ENCODE results near the gene TBX21. TPM values are rescaled to one million over a fixed set of nuclear protein-coding genes. Genes with fewer than 3 reads are reported as not detected.

Gene TBX21
- total and polyA plus RNA-seq, 9 of the 15 experiments (the other 6 are each of a cell fraction or from before 2014, with no cell fraction given): 0.07 TPM; not detected in 8

DNA sequence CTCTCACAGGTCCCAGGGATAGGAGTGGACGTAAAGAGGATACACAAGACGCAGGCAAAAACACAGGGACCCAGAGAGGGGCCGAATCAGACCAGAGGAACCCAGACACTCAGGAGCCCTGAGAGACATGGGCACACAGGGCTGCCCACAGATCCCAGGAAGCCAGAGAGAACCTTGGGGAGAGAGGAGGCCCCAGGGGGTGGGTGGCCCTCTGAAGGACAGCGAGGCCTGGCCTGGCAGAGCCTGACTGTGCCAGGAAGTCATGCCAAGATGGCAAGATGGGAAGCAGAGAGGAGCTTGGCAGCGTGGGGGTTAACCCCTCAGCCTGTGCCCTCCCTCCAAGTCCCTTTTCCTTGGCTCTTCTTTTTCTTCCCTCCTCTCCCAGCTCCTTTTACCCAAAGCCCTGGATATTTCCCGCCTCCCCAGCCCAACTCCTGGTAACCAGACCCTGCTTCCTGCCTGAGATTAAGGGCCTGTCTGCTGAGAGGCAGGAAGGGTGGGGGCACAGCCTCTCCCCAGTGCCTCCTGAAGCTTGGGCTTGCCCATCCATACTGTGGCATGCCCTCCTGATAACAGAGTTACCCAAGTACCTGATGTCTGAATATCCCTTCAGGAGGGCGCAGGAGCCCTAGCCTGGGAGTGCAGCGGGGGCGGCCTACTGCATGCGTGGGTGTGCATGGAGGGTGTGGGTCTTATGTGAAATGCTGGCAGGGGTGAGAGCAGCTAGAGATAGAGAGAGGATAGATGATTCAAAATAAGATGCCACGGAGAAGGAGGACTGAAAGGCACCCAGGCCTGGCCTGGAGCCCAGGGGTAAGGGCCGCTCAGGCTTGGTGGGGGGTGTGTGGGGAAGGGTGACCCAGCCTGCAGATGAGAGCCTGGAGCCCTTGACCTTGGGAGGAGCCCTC, 6.0 kb upstream of the TBX21 start:
- H3K4me1 ChIP-seq (replicated peaks in 1 of 2; ENCODE audit: control insufficient read depth in 2 of 2, insufficient read depth in 2 of 2, low read length in 2 of 2): peaks cover 0 to 11% of the 10 kb centered on the region in 2 experiments; a peak in 2 of 5 replicates
- H3K27ac ChIP-seq (ENCODE audit: extremely low read depth, low read depth, low read length): no peak overlapping the region
- peaks cover 7% of the 10 kb centered on the region; the same call in 1 of the 2 replicates for H4K20me1 ChIP-seq (replicated peaks; ENCODE audit: control insufficient read depth, insufficient read depth, low read length)
- H3K4me3 ChIP-seq: no peak overlapping the region
- FAIRE-seq (no peak), ATAC-seq (no peak), DNase-seq (ENCODE audit: extremely low read depth in 1 of 4, low spot score in 3 of 4) (no peak)
- H3K9me1 ChIP-seq (ENCODE audit: control insufficient read depth, insufficient read depth, low read length): no peaks in the 10 kb centered on the region
- ChIA-PET CTCF (ENCODE audit: low intra/inter-chr PET ratio) (no interaction called here), POLR2A (interaction anchor here (0.6 to 2.6 kb wide), 4 partner anchors 12 to 26 kb away, joined by 3 to 7 read pairs (median 4); no protein-coding TSS in a partner anchor)
- no TSS peak for BruUV-seq (replicated peaks)
- no peak overlapping the region for H2AFZ ChIP-seq (ENCODE audit: low read depth, low read length)
- WGBS (ENCODE audit: insufficient coverage, low coverage, missing lambda C conversion rate): 2% methylated on average over 11 of the region's 12 CpGs
- H3K9ac ChIP-seq (ENCODE audit: insufficient read depth in 1 of 2, low read depth in 2 of 2, low read length in 2 of 2): no peak overlapping the region
- intact Hi-C loops (cut with micrococcal nuclease): no loop called here
- H3K4me2 ChIP-seq (ENCODE audit: insufficient read depth, low read length): no peak overlapping the region
- H3K9me3 ChIP-seq (replicated peaks; ENCODE audit: control insufficient read depth, insufficient read depth, low read depth, low read length): no peaks in the 10 kb centered on the region
- H3K27me3 ChIP-seq (ENCODE audit: control insufficient read depth in 2 of 2, insufficient read depth in 2 of 2, low read length in 2 of 2): peaks cover 25 to 66% of the 10 kb centered on the region in 2 experiments
- H3K79me2 ChIP-seq (ENCODE audit: control insufficient read depth, insufficient read depth, low read length): no peaks in the 10 kb centered on the region
- no peaks in the 10 kb centered on the region for H3K36me3 ChIP-seq (ENCODE audit: control insufficient read depth, insufficient read depth, low read length)
- in situ Hi-C loops (cut with MboI): no loop called here
- no peak for TF ChIP-seq ETV5 (CRISPR knock-in tag; IDR thresholded peaks at IDR 0.05; ENCODE audit: low read depth)
- TF ChIP-seq EGR1 (conservative IDR thresholded peaks at IDR 0.05): peak; percentile 76
- TF ChIP-seq BRD9 (IDR thresholded peaks at IDR 0.05; ENCODE audit: low read depth, partially characterized antibody): no peak
- no peak for TF ChIP-seq RUNX1 (IDR thresholded peaks at IDR 0.05; ENCODE audit: low read depth)
- no peak for TF ChIP-seq MAFF (IDR thresholded peaks at IDR 0.05; ENCODE audit: low read length)

DNA sequence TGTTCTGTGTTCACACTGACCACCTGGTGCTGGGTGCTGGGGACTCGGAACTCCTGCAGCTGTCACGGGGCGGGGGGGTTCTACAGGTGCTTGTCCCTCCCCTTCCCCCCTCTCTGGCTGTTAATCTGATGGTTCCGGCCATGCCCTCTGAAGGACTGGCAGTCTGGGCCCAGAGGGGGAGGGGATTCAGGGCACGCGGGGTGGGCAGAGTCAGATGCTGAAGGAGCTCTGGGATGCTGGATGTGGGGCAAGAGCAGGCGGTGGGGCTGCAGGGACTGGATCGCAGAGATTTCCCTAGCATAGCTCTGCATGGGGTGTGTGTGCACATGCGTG, 5.4 kb upstream of the TBX21 start:
- BruUV-seq (replicated peaks): no TSS peak
- no peak overlapping the region for H3K4me3 ChIP-seq
- intact Hi-C loops (cut with micrococcal nuclease) (no loop called here), in situ Hi-C loops (cut with MboI) (no loop called here)
- H2AFZ ChIP-seq (ENCODE audit: low read depth, low read length): no peak overlapping the region
- ATAC-seq (no peak), FAIRE-seq (no peak), DNase-seq (ENCODE audit: extremely low read depth in 1 of 4, low spot score in 3 of 4) (no peak)
- H3K9me1 ChIP-seq (ENCODE audit: control insufficient read depth, insufficient read depth, low read length): no peaks in the 10 kb centered on the region
- H3K4me1 ChIP-seq (replicated peaks in 1 of 2; ENCODE audit: control insufficient read depth in 2 of 2, insufficient read depth in 2 of 2, low read length in 2 of 2): peaks cover 0 to 11% of the 10 kb centered on the region in 2 experiments; a peak in 1 of 5 replicates
- H3K9me3 ChIP-seq (replicated peaks; ENCODE audit: control insufficient read depth, insufficient read depth, low read depth, low read length): no peaks in the 10 kb centered on the region
- 0% methylated on average over 6 of the region's 9 CpGs for WGBS (ENCODE audit: insufficient coverage, low coverage, missing lambda C conversion rate)
- peaks cover 25 to 67% of the 10 kb centered on the region in 2 experiments for H3K27me3 ChIP-seq (ENCODE audit: control insufficient read depth in 2 of 2, insufficient read depth in 2 of 2, low read length in 2 of 2)
- no peaks in the 10 kb centered on the region for H3K79me2 ChIP-seq (ENCODE audit: control insufficient read depth, insufficient read depth, low read length)
- H3K9ac ChIP-seq (ENCODE audit: insufficient read depth in 1 of 2, low read depth in 2 of 2, low read length in 2 of 2): no peak overlapping the region
- no peak overlapping the region for H3K4me2 ChIP-seq (ENCODE audit: insufficient read depth, low read length)
- no peaks in the 10 kb centered on the region for H3K36me3 ChIP-seq (ENCODE audit: control insufficient read depth, insufficient read depth, low read length)
- POLR2A ChIA-PET: interaction anchor here (0.9 to 2.6 kb wide), 2 partner anchors 12 to 22 kb away, joined by 3 to 7 read pairs; no protein-coding TSS in a partner anchor
- CTCF ChIA-PET (ENCODE audit: low intra/inter-chr PET ratio): no interaction called here
- peaks cover 11% of the 10 kb centered on the region for H4K20me1 ChIP-seq (replicated peaks; ENCODE audit: control insufficient read depth, insufficient read depth, low read length)
- no peak overlapping the region for H3K27ac ChIP-seq (ENCODE audit: extremely low read depth, low read depth, low read length)
- TF ChIP-seq ZNF445 (CRISPR knock-in tag; IDR thresholded peaks at IDR 0.05; ENCODE audit: low read depth) (no peak), MEIS2 (IDR thresholded peaks at IDR 0.05; ENCODE audit: partially characterized antibody) (no peak), EZH2 (IDR thresholded peaks at IDR 0.05; ENCODE audit: borderline replicate concordance, low read depth, low read length) (no peak), ZNF253 (CRISPR knock-in tag; conservative IDR thresholded peaks at IDR 0.05) (no peak), CEBPB (tag; IDR thresholded peaks at IDR 0.05) (no peak), MEF2D (tag; conservative IDR thresholded peaks at IDR 0.05; ENCODE audit: low read depth) (no peak), XRCC3 (IDR thresholded peaks at IDR 0.05) (no peak), ZBTB1 (CRISPR knock-in tag; IDR thresholded peaks at IDR 0.05; ENCODE audit: borderline replicate concordance, low read depth) (no peak), FIP1L1 (IDR thresholded peaks at IDR 0.05; ENCODE audit: low read depth, low read length, poor library complexity, severe bottlenecking) (no peak), ZNF184 (CRISPR knock-in tag; IDR thresholded peaks at IDR 0.05) (no peak)
- TF ChIP-seq, protein P1, sequence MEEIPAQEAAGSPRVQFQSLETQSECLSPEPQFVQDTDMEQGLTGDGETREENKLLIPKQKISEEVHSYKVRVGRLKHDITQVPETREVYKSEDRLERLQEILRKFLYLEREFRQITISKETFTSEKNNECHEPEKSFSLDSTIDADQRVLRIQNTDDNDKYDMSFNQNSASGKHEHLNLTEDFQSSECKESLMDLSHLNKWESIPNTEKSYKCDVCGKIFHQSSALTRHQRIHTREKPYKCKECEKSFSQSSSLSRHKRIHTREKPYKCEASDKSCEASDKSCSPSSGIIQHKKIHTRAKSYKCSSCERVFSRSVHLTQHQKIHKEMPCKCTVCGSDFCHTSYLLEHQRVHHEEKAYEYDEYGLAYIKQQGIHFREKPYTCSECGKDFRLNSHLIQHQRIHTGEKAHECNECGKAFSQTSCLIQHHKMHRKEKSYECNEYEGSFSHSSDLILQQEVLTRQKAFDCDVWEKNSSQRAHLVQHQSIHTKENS (CRISPR knock-in tag; IDR thresholded peaks at IDR 0.05): no peak

Measured in K562 (cell line).